ENCODE measurements around the gene TTC28.

Gene TTC28

DNA sequence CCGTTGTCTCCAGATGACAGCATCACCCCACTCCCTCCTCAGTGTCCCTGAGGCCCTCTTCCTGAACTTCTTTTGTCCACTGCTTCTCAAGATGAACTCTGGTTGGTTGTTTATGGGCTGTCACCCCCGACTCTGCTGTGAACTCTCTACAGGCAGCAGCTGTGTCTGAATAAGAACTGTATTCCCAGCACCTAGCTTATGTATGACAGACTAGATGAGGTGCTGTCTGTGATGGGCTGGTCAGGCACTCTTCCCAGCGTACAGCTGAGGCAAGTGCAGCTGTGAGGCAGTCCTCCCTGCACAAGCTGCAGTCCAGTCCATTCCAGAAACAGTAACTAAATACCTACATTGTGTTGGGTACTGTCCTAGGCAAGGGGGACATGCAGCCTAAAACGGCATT is 649.2 kb downstream of the TTC28 start:
- no peak for DNase-seq

DNA sequence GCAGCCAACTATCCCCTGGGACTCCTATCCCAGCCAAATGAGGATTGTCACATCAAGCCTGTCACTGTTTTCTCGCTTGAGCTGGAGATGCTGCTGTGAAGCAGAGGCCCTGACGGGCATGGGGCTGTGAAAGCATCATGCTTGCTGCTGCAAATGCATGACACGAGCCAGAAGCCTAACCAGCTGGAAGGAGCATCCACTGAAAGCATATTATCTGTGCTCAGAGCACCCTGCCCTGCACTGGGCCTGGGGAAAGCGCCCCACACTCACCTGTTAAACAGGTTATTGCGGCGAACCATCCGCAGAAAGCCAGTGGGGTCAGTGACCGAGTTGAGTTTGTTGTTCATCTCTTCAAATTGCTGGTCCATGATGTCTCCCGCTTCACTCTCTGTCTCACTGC is 649.7 kb downstream of the TTC28 start:
- no peak for DNase-seq

DNA sequence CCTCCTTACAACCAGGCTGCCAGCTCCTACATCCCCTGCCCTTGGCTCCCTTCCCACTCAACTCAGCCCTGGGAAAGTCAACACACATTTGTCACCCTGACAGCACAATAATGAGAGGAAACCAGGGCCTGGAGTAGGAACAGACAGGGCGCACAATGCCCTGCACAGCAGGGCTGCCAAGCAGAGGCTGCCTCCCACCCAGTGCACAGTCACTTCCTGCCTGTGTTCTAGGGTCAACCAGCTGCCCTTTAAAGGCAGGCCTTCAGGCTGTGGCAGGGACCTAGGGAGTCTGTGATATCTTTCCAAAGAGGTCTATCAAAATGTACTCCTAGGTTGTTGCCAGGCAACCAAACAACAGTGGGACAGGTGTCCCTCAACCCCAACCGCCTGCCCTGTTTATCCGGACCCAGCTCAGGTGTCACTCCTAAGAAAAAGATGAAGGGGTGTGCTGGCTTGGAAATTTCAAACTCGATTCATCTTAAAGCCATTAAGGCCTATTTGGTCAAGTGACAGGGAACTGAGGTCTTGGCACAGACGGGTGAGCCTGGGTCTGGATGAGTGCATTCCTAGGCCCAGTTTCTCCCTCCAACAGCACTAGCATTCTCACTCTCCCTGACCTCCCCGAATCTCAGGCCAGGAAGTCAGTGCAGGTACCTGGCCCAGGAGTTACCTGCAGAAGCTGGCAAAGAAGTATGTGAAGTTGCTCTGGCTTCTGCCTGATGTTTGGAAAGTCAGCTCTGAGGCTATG is 650.3 kb downstream of the TTC28 start:
- peak; percentile 85 for DNase-seq

DNA sequence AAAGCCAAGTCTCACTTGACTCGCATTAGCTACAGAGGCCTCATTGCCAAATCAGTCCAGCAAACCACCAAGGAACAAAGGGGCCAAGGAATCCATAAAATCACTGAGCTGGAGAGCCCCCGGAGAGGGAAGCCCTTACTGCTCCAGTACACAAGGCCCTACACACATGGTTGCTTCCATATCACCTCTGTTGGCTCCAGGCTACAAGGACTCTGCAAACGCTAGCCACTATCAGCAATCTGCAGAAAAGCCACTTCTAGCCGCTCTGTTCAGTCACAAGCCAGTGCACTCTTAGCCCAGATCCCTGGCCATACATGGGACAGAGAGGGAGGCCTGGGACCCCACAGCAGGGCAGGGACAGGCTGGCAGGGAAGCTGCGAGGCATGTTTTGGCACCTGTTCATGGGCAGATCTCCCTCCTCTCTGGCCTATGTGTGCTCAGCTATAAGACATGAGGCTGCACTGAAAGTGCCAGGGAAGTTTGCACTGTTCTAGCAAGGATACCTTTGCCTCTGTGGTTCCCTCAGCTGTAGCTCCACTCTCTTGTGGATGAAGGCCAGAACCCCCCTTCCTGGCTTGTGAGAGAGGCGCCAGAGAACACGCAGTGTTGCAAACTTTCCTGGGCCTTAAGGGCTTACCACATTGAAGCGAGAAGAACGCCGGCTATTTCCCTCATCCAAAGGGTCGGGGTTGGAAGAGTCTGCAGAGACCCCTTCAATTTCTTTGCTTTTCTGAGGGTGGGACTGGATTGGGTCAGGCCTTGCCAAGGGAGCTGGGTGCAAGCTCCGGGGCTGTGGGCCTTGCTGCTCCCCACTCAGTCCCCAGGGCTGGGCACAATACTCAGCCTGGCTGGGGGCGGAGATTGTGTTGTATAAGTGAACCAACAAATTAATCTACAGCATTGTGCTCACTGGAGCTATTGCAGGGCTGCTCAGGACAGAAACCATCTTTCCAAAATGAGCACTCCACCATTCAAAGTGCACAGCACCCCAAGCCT is 651.9 kb downstream of the TTC28 start:
- no peak for DNase-seq

DNA sequence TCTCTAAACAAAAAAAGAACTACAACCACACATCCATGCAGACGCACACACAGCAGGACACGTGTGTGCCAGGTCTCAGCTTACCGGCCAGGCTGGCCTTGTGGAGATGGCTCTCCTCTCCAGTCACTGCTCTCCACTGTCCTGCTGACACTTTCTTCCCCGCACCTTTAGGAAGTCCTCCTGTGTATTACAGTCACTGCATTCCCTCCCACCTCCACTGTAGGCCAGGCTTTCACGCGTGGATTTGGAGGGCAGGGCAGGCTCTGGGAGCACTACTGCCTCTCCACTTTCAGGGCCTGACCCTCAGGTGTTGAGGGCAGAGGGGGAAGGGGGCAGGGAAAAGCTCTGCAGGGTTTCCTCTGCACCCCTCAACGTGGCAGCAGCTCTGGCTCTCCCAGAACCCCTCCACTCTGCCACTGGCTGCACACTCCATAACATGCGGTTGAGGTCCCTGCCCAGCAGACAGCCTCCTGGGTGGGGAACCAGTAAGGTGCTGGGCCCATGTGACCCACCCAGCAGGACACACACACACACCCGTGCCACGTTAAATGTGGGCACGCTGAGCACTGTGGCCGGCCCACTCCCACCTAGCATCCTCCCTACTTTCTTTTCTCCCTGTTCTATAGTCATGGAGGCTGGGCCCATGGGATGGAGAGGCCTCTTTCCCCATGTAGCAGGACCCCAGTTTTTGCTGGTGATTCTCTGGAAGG is 653.6 kb downstream of the TTC28 start:
- DNase-seq: no peak

DNA sequence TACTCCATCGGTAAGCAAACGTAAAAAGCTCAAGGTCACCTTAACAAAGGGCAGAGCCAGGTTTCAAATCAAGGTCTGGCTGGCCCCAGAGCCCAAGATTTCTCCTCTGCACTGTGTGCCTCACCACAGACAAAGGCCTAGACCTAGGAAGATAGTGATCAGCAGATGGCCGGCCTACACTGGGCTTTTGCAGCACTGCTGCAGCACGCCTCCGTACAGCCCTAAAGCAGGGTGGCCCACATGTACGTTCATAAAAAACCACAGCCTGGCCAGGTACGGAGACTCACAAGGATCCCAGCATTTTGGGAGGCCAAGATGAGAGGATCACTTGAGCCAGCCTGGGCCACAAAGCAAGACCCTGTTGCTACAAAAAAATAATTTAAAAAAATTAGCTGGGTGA is 654.3 kb downstream of the TTC28 start:
- no peak for DNase-seq

DNA sequence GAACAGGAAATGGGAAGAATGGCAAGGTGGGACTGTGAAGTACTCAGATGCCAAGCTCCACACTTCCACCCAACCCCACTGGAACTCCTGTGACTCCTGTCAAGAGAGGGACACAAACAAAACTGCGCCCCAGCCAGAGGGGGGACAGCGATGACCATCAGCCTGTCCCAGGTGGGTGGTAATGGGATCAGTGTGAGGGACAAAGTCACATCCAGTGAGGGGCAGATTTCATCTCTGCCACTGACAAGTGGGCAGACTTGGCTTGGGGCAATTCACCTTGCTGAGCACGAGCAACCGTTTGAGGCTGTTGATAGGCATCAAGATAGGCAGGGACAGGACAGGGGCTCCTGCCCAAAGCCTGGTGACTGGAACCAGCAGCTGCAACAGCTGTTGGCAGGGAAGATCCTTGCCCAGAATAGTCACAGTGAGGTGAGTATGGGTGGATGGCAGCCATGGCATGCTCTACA is 655.2 kb downstream of the TTC28 start:
- no peak for DNase-seq

DNA sequence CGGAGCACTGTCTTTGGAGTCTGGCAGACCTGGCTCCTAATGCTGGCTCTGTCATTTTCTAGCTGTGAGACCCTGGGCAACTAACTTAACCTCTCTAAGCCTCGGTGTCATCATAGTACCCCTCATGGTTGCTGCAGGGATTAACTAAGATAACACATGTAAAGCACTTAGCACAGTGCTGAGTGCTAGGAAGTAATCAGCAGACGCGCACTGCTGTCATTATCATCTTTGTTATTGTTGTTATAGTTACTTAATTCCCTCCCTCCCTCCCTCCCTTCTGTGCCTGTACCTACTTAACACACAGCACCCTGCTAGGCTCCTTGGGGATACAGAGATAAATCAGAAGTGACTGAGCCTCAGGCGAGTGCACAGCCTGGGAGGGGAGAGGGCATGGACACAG is 655.9 kb downstream of the TTC28 start:
- DNase-seq: no peak

DNA sequence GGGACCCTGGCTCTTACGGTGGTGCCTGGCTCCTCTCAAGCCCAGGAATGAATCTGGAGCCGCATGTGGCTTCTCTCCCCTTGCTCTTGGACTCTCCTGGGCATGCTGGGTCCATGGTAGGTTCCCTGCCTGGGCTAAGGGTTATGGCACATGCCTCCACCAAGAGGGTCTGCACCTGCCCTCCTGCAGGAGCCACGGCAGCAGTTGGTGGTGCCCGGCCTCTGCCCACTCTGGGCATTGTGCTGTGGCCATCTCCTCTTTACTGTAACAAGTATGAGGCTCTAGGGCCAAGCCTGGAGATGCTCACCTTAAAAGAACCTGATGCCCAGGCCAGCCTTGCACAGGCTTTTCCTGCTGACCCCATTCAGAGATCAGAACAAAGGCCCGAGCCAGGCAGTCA is 656.6 kb downstream of the TTC28 start:
- DNase-seq: no peak

DNA sequence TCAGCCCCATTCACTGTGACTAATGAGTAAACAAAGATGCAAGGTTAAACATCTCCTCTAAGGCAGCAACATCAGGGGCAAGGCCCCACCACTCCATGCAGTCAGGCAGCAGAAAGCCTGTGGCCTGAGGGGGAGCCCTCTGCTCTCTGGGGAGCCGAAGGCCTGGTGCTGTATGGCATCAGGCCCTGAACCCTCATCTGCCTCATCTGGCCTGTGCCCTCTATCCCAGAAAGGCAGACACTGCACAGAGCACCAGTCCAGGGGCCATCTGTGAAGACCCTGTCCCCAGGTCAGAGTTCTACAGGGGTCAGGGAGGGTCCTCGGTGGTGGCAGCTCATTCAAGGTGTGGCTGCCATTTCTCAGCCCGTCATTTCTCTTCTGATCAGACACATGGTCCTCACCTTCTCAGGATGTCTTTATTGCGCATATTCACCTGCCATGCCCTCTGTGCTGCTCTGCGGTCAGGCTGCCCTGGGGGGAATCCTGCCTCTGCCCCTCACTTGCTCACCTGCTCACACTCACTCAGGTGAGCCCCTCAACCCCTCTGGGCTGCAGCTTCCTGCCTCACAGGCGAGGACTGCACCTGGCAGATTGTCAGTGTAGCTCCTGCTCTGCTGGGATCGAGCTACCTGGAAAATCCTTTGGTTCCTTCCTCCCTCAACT is 657.5 kb downstream of the TTC28 start:
- no peak for DNase-seq

DNA sequence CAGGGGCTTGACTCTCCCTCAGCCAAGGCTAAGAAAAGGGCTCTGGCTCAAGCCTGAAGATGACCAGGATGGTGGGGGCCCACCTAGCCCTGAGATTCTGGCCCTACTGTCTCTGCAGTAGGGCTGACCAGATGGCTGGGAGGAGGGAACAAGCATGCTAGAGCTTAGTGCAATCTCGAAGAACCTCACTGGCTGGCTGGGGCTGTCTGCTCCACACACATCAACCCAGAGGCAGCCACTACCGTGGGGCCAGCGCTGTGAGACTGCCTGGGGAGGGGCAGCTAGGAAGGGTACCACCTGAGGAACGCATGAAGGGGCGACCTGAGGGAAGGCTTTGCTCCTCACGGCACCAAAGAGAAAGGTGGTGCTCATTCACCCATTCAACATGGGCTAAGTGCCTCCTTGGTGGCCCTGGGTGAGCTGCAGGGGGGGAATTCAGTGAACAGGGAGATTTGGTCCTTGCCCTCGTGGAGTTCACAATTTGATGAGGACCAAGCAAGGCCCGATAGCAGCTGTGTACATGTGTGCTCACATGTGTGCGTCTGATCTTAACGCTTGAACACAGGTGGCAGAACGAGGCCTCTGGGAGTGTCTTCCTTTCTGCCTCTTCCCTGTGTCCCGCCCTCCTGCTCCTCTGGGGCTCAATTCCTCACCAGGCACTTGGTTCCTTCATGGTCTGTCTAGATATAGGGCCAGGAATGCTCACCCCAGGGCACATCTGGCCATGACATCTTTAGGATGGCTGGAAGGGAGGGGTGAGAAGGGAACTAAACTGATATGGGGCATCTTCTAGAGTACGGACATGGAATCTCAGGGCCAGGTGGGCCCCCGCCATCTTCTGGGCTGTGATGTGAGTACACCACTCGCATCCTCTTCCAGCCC is 658.3 kb downstream of the TTC28 start:
- no peak for DNase-seq

DNA sequence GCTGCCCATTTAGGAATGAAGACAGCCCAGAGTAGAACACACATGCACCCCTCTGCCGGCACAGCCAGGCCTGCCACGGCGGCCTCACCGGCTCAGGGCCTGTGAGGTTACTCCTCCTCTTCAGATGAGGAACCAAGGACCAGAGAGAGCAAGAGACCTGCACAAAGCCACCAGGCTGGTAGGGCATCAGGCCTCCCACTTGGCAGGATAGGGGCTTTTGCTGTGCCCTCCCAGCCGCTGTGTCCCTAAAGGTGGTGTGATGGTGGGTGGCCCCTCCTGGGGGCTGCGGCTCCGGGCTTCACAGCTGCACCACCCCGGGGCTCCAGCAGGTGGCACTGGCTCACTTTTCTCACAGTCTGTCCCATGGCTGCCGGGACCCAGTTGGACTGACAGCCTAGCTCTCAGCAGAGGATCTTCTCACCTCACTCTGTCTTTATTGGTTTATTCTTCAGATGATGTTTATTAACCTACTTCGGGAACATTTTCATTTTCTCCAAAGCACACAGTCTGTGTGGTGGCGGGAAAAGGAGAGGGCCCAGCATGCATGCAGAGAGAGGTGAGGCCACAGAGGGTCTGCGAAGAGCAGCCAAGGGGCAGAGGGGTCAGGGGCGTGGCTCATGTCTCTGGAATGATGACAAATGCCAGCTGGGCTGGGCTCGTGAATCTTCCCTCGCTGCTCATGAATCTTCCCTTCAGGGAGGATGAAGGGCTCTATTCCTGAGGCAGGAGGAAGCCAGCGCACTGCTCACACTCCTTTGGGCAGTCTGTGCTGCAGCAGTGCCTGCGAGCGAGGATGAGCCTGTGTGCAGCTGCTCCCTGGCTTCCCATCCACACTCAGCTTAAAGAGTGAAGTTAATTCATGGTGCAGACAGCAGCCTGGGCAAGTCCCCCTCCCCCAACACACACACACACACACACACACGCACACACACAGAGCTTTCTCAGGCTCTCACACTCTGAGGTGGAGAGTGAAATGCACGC is 659.5 kb downstream of the TTC28 start:
- DNase-seq: no peak

DNA sequence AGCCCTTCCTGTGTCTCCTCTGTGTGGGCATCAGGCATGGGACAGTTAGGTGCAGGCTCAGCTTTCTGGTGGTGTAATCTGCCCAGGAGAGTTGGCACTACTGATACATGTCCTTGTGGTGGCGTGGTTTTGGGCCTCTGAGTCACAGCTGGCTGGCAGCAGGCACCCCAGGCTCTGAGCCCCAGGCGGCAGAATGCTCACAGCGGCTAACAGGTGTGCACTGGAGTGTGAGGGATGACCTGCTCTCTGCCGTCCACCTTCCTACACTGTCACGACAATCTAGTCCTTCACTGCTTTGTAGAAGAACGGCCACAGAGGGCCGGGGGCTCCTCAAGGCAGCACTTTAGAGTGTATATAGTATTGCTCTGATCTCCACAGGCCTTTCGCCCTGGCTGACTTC is 660.3 kb downstream of the TTC28 start:
- no peak for DNase-seq

DNA sequence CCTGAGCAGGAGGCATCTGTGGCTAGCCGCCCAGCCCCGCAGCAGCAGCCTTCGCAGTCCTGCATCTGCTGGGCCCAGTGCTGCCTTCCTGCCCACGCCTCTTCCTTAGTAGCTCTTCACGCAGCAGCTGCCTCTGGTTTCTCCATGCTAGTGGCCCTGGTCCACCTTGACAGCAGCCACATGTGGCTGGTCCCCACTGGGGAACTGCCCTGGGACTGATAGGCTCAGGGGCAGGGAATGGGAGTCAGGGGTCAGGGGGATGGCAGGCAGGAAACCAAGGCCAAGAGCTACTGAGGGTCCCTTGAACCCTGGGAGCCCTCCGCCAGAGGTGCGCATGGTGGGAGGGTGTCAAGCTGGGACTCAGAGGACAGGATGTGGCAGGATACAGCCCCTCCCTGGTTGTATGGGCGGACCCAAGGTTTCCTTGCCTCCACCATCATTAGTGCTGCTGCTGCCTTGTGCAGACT is 661.1 kb downstream of the TTC28 start:
- DNase-seq: no peak

DNA sequence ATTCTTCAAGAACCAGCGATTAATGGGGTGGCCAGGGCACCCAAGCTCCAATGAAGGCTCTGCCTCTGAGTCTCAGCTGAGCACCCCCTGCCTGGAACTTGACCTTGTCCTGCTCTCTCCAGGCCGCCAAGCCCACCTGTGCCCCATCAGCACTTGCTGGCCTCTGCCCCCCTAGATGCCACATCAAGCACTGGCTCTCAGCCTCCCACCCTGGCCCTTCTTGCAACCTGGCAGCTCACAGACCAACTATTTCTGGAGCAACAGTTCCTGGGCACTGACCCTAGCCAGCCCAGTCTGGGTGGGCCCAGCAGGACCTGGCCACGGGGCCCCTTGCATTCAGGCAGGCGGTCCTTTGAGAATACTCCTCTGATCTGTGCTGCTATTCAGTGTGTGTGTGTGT is 661.8 kb downstream of the TTC28 start:
- DNase-seq: no peak

DNA sequence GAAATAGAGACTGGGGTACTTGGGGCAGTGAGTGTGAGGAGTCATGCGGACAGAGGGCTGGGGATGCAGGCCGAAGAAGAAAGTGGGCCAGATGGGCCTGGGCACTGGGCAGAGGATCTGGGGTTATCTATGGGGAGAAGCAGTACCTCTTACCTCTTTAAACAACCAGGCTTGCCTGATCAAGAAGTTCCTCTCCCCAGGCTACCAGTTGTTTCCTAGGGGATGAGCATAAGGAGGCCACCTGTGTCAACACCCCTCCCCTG is 662.2 kb downstream of the TTC28 start:
- no peak for DNase-seq

DNA sequence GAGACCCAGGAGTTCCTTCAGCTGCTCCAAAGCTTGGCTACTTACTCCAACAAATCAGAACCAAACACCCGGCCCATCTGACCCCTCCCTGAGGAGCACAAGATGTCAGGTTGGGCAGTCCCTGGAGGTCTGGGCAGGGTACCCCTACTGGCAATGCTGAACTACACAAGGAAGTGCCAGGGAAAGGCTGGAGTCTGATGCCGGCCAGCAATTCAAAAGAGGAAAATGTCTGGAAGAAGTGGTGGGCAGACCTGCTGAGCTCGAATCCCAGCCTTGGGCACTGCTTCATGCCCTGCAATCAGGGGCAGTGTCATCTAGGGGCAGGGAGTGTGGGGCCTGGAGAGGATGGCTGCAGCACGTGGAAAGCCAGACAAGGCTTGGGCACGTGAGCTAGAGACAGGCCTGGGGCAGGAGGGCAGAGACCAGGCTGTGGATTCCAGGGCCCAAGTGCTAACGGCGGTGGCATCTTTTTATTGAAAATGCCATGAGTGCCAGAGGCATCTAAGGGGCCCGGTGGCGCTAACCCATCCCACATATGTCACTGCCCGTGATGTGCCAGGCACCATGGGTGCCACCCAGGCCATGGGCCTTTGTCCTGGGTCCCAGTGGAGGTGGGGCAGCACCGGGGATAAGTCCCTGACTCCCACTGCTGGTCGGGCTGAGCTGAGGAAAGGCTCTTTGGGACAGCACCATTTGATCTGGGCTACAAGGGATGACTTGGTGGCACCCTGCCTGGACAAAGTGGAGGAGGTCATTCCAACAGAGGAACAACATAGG is 662.7 kb downstream of the TTC28 start:
- no peak for DNase-seq

DNA sequence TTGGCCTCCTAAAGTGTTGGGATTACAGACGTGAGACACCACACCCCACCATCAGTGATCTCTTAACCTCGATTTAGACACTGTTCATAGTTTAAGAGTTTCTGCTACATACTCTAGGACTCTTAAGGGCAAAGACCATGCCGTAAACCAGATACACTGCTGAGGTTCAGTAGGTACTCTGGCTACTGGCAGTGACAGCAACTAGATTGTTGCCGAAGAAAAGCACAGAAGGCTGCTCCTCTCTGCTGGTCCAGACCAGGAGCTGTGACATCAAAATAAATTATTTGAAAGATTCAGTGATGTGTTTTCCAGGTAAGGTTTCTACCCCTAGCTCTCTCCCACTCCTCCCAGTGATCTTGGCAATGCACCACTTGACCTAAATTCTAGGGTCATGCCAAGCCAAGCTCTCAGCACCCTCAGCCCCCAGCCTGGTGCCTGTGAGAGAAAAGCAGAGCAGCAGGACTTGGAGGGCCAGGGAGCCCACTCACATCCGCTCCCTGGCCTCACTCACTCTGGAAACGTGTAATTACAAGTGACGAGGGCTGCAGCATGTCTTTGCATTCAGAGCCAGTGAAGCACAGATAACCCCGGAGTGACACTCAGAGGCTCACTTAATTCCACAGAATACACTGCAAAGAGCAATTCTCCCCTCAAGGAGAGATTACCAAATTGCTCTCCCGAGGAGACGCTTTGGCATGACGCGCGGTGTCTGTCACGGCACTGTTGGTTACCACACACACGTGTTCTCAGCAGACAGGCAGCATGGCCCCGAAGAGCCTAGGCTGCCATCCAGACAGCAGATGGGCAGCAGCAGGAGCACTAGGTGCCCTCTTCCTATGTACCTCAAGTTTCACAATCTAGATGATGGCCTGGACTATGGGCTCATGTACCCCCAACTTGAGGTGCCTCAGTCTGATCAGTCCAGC is 663.7 kb downstream of the TTC28 start:
- no peak for DNase-seq

DNA sequence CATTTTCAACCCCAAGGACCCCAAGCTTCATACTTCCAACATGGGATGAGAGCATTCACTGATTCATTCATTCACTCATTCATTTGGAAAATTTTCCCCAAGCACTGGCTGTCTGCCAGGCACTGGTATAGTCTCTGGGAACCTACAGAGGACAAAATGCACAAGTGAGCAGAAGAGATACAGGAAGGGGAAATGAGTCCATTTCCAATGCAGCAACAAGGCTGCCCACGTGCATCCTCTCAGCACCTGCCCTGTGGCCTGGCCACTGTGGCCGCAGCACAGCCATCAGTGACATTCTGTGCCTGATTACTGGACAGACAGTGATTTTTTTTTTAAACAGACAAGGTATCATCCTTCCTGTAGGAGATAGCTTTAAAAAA is 664.6 kb downstream of the TTC28 start:
- DNase-seq: no peak
